LNCaP clone FGC (cell line): Measurements from ENCODE around the gene BLCAP.

Experiments
- DNase-seq: peaks from one replicate; pipeline ENCODE4 v3.0.0-alpha.2; 2011; ENCODE audit warnings: low read depth
- H3K4me3 ChIP-seq: 2 replicates; pipeline ENCODE4 v1.5.1; 2011; ENCODE audit warnings: mild to moderate bottlenecking, low read depth, low read length, control low read depth
- CTCF ChIP-seq: IDR thresholded peaks from 2 replicates; pipeline ENCODE4 v1.5.1; 2012; ENCODE audit warnings: mild to moderate bottlenecking; ENCODE audit not compliant: control insufficient read depth, insufficient read depth; ENCODE audit errors: extremely low read depth

BLCAP gene

DNA sequence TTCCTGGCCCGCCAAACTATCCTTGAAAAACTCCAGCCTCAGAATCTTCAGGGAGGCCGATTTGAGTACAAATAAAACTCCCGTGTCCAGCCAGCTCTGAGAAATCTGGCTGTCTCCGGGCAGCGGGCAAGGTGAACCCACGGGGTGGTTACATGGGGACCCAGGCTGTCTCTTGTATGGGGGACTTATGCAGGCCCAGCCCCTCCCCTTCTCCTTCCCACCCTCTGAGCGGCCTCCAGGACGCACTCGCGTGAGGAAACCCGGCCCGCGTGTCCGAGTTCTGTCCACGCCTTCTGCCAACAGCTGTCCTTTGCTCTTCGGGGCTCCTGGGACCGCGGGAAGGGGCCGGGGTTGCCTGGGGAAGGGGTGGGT is 36.3 kb upstream of the BLCAP start:
- H3K4me3 ChIP-seq = no peak overlapping the region
- no peak for DNase-seq
- no peak for TF ChIP-seq CTCF

DNA sequence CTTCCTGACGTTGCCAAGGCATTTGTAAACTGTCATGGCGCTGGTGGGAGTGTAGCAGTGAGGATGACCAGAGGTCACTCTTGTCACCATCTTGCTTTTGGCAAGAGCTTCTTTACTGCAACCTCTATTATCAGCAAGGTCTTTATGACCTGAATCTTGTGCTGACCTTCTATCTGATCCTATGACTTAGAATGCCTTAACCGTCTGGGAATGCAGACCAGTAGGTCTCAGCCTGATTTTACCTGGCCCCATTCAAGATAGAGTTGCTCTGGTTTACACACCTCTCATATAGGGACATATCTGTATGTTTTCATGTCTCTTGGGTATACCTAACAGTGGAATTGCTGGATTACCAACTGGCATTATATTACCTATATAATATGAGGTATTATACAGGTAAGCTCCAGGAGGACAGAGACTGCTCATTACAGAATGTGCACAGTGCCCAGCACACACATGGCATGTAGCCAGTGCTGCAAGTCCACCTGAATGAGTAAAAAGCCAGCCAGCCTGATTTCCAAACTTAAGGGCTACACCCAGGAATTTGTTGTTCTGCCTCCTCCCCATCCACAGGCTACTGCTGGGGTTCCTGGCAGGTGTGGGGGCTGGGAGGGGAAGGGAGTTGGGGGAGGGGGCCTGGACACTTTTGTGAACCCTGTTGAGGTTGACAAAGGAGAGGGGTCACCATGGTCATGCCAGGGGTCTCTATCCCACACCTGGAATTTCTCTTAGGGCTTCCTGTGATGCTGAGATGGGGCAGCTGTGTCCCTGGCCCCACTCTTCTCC is 35.2 kb upstream of the BLCAP start:
- no peak for TF ChIP-seq CTCF
- no peak overlapping the region for H3K4me3 ChIP-seq
- no peak for DNase-seq

DNA sequence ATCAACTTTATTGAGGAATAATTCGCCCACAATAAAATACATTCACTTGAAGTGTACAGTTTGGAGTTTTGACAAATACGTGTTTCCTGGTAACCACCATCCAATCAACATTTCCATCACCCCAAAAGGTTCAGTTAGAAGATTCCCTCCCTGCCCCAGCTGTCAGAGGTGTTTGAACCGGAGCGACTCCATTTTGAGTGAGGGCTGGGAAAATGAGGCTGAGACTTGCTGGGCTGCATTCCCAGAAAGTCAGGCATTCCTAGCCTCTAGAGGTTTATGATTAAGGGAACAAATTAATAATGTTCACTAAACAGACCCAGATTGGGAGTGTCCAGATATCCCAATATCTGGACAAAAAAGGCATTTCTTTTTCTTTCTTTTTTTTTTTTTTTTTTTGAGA is 33.0 kb upstream of the BLCAP start:
- no peak for TF ChIP-seq CTCF
- DNase-seq = no peak
- no peak overlapping the region for H3K4me3 ChIP-seq

GRCh38 chr20:37559312-37560027 is 31.8 kb upstream of the BLCAP start:
- no peak overlapping the region for H3K4me3 ChIP-seq
- no peak for DNase-seq
- TF ChIP-seq CTCF = no peak

- H3K4me3 ChIP-seq = no peak overlapping the region
- no peak for DNase-seq
- no peak for TF ChIP-seq CTCF
Measured at GRCh38 chr20:37558779-37559178, 31.1 kb upstream of the BLCAP start.

- DNase-seq = no peak
- no peak for TF ChIP-seq CTCF
- no peak overlapping the region for H3K4me3 ChIP-seq
Measured at GRCh38 chr20:37558306-37558705, 30.6 kb upstream of the BLCAP start.
